Thyroid gland (tissue), 4 donors: ENCODE data around the gene MAP6.

Experiments
- CTCF ChIP-seq, 6 experiments: fragments of 200-600 bp in 3 of 6; fragments of 450-650 bp in 3 of 6; sonication (generic) in 3 of 6; IDR thresholded peaks; one replicate each; pipeline ENCODE4 v1.5.1; 2016 to 2019; ENCODE audit warnings: antibody characterized with exemption in 6 of 6, mild to moderate bottlenecking in 2 of 6, inconsistent platforms in 1 of 6, moderate library complexity in 1 of 6
- POLR2A ChIP-seq, 2 donors: fragments of 450-650 bp; IDR thresholded peaks; one replicate each; pipeline ENCODE4 v1.6.1; 2017; ENCODE audit warnings: antibody characterized with exemption in 2 of 2, mild to moderate bottlenecking in 2 of 2, moderate library complexity in 1 of 2

GRCh38 chr11:75585293-75585670 is 83.6 kb downstream of the MAP6 start:
- TF ChIP-seq CTCF (IDR thresholded peaks at IDR 0.05) (no peak), POLR2A (IDR thresholded peaks at IDR 0.05) (no peak)
